IPS DF 4.7 (cell line): ENCODE data around the gene SLC26A8.
"Not testable (repeated sequence)": the region's sequence is repeated elsewhere in the genome, so short reads cannot be mapped to it uniquely, and the experiment has no call there.

Experiments
- DNase-seq: peaks from one replicate; pipeline ENCODE4 v3.0.0-alpha.2; 2013; ENCODE audit warnings: low spot score; ENCODE audit errors: extremely low read depth

SLC26A8 gene

GRCh38 chr6:36018339-36018738, 6.1 kb downstream of the SLC26A8 start:
- DNase-seq = no peak

- no peak for DNase-seq
These were observed 8.8 kb downstream of the SLC26A8 start for GRCh38 chr6:36015666-36016065.

- DNase-seq = no peak
These were observed 24.0 kb downstream of the SLC26A8 start for GRCh38 chr6:36000451-36000850.

- no peak for DNase-seq
These were observed 31.3 kb downstream of the SLC26A8 start for GRCh38 chr6:35993150-35993549.

GRCh38 chr6:35988047-35988446, 36.4 kb downstream of the SLC26A8 start:
- not testable (repeated sequence) for DNase-seq

- DNase-seq = no peak
These were observed 39.7 kb downstream of the SLC26A8 start for GRCh38 chr6:35984701-35985100.

- DNase-seq = no peak
These were observed 43.3 kb downstream of the SLC26A8 start for GRCh38 chr6:35980991-35981645.

GRCh38 chr6:35980126-35980525, 44.3 kb downstream of the SLC26A8 start:
- not testable (repeated sequence) for DNase-seq

GRCh38 chr6:35977308-35977707, 47.1 kb downstream of the SLC26A8 start:
- no peak for DNase-seq

- no peak for DNase-seq
These were observed 50.7 kb downstream of the SLC26A8 start for GRCh38 chr6:35973670-35974222.

GRCh38 chr6:35972471-35973367, 51.7 kb downstream of the SLC26A8 start:
- DNase-seq = no peak

- no peak for DNase-seq
These were observed 54.3 kb downstream of the SLC26A8 start for GRCh38 chr6:35970181-35970580.

GRCh38 chr6:35969646-35970045, 54.8 kb downstream of the SLC26A8 start:
- DNase-seq = no peak

- DNase-seq = no peak
These were observed 55.6 kb downstream of the SLC26A8 start for GRCh38 chr6:35968821-35969220.

- no peak for DNase-seq
These were observed 57.2 kb downstream of the SLC26A8 start for GRCh38 chr6:35967076-35967774.

- no peak for DNase-seq
These were observed 61.5 kb downstream of the SLC26A8 start for GRCh38 chr6:35962779-35963560.

- DNase-seq = no peak
These were observed 64.3 kb downstream of the SLC26A8 start for GRCh38 chr6:35960187-35960586.

- DNase-seq = no peak
These were observed 68.5 kb downstream of the SLC26A8 start for GRCh38 chr6:35955970-35956369.

GRCh38 chr6:35955521-35955920, 68.9 kb downstream of the SLC26A8 start:
- DNase-seq = no peak

GRCh38 chr6:35955071-35955470, 69.4 kb downstream of the SLC26A8 start:
- no peak for DNase-seq

GRCh38 chr6:35954333-35954732, 70.1 kb downstream of the SLC26A8 start:
- no peak for DNase-seq
